NCI-H1694 (cell line): ENCODE data around the gene C19orf73.
"Not testable (repeated sequence)": the region's sequence is repeated elsewhere in the genome, so short reads cannot be mapped to it uniquely, and the experiment has no call there.

Experiments
- DNase-seq: peaks from one replicate; lab custom pipeline; 2025; lab: John Stamatoyannopoulos, UW

Gene C19orf73

DNA sequence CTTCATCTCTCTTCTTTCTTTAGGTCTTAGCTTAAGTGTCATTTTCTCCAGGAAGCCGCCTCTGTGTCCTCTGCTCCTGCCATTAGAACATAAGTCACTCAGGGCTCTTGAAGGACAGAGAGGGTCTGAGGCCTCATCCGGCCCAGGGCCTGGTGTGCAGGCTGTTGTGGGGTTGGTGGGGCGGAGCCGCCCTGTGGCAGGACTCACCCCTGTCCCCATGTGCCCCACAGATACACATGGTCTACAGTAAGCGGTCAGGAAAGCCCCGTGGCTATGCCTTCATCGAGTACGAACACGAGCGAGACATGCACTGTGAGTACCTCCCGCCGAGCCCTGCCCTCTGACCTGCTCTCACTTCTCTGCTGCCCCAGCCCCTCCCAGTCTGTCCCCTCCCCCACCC is 17.8 kb downstream of the C19orf73 start:
- no peak for DNase-seq

DNA sequence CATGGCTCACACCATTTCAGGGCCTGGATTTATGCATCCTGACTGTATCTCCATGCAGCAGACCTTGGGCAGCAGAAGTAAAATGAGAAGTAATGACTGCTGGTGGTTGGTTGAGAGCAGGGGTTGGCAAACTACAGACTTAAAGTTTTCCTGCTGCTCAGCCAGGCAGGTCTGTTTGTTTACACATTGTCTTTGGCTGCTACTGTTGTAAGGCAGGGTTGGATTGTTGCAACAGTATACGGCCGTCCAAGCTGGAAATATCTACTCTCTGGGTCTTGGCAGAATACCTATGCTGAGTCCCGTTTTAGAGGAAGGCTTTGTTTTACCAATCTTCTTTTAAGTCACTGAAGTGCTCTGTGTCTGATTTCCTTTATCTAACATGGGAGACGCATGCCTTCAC is 20.1 kb downstream of the C19orf73 start:
- DNase-seq, result no peak

DNA sequence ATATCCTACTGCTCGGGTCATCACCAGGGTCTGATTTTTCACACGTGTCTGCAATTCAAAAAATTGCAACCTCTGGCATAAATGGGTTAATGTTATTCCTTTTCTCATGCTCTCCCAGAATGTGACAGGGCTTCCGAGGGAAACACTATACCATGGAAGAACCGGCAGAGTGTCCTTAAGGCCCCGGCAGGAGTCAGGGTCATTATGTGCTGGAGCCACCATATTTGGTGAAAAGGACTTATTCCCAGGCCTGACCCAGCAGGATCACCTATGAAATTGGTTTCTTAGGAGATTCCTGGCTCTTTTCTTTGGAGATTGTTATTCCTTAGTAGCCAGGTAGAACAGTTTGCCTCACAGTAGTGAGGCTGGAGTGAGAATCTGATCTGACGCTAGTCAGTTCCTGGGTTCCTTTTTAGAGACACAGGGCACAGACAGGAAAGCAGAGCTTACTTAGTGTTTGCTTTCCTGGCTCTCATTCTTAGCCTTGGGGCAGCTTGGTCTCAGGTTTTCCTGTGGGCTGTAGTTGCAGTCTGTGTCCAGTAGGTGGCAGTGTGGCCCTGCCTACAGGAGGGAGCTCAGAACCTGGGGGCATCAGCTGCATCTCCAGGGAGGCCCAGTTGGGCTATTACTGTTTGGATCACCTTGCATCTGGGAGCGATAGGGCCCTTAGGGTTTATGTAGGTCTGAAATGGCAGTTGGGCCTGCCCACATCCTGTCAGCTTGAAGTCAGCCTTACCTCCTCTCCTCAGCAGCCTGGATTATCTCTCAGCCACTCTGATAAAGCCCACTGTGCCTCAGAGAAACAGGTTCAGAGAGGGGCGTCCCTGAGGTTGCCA is 21.3 kb downstream of the C19orf73 start:
- DNase-seq, result peak; percentile 61

DNA sequence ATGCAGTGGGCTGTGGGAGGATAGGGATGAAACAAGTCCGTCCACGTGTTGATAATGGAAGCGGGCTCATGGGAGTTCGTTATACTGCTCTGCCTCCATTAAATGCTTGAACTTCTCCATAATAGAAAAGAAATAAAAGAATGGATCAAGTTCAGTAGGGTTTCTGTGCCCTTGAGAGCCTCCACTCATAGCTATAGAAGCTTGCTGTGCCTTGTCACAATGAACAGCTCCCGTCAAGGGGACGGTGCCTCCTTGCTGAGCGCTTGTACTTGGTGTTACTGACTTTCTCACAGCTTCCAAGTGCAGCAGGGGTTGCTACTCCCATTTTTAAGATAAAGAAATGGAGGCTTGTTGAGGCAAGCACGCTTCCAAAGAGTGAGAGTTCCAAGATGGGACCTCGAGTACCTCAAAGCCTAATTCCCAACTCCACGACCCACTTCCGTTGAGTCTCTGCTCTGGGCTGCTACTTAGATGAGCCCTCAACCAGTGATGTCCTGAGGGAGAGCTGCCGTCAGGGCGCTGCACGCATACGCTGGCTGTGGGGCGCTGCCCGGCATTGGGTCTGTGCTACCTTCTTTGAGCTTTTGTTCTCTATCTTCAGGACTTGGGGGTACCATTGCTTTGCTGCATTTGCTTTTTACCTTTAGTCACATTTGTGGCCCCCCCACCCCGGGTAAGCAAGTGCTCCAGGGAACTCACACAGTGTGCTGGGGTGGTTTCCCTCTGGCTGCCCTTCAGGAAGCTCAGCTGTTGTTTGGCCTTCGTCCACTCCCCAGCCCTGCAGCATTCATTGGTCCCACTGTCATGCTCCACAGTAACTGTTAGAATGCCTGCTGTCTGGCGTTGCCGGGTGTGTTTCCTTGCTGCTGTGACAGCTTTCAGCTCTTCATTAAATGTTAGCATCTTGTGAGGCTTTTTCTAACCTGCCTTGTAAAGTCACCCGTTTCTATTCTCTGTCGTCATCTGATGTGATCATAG is 24.1 kb downstream of the C19orf73 start:
- DNase-seq, result no peak

DNA sequence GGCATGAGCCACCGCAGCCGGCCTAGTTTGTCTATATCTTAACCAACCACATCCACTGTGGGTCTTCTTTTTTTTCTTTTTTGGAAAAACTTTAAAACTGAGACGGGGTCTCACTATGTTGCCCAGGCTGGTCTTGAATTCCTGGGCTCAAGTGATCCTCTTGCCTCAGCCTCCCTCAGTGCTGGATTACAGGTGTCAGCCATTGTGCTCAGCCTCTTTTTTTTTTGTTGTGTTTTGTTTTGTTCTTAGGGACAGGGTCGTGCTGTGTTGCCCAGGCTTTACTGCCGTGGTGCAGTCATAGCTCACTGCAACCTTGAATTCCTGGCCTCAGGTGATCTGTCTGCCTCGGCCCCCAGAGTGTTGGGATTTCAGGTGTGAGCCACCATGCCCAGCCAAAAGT is 26.3 kb downstream of the C19orf73 start:
- no peak for DNase-seq

DNA sequence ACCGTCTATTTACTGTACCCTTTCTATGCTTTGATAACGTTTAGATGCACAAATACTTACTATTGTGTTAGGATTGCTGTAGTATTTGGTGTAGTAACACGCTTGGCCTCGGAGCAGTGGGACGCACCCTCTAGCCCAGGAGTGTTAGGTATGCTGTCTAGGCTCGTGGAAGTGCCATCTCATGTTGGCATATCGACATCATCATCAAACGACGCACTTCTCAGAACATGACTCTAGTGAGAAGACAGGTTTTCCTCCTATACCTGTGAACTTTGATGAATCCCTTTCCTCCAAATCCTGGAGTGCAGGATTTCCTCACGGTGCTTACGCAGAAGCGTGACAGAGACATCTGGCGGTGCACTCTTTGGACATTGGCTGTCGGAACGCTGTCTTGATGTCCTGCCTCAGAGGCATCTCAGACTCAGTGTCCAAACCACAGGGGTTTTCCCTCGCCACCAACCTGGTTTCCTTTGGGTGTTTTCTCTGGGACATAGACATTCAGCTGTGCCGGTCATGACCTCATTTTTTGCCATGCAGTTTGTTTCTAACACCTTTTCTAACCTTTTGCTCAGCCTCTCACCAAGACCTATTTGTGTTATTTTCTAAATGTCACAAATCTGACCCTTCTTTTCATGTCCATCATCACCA is 27.4 kb downstream of the C19orf73 start:
- no peak for DNase-seq

DNA sequence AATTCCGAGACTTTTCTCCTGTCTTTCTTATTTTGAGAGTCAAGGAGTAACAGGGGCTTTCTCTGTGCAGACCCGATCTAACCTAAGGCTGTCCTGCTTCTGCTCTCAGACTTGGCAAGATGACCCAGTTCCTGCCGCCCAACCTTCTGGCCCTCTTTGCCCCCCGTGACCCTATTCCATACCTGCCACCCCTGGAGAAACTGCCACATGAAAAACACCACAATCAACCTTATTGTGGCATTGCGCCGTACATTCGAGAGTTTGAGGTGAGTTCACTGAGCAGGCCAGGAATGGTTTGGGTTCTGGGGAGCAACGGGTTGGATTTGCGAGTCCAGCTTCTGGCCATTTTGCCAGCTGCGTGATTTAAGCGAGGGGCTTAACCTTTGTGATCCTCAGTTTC is 32.6 kb downstream of the C19orf73 start:
- DNase-seq, result no peak

DNA sequence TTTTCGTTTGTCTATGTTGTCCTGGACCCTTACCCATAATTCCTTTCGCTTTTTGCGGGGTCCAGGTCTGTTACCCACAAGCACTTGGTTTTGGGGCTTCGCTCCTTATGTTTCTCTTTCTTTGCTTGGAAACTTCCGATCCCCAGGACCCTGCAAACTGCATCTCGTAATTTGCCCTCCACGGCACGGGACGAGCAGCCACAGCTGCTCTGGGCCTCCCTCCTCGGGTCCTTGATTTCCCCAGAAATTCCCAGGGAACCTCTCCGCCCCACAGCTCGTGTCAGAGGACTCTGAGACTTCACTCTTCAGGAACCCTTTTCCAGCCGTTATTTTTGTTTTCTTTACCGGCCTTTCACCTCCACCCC is 33.1 kb downstream of the C19orf73 start:
- DNase-seq, result no peak

DNA sequence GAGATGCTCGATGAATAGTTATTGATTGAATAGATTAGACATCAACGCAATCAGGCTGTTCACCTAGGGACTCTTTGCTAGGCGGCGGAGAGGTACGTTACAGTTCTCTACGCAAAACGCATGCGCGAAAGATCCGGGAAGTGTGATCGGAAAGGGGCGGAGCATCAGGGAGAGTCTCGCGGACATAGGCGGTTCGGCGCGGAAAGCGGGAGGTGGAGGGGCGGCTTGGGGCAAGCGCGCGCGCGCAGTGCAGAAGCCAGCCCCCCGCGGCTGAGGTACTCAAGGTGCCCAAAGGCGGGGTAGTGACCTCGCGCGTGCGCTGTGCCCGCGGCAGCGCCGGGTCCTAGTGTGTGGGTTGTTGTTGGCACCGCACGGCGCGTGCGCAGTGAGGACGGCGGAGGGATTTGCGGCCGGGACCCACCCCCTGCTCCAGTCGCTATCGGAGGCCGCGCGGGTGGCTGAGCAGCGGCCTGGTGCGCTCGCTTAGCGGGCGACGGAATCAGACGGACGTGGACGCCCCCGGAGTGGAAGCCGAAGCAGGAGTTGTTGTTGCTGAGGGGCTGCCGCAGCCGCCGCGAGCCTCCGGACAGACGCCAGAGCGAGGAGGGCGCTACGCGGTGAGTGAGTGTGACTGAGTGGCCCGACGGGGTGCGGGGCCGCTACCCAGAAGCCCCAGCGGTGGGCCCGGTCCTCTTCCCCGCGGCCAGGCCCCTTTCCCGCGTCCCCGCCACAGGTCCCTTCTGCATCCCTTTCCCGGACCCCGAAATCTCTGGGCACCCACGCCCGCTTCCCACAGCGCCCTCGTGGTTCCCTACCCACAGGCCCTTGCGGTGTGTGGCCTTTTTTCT is 33.7 kb downstream of the C19orf73 start, which contains the start of gene SNRNP70:
Gene SNRNP70, plus strand, starts transcription at position 432 of the 848 bp plus-strand sequence. CDS start 964 bp downstream, outside the sequence.
- DNase-seq, result peak; percentile 99

DNA sequence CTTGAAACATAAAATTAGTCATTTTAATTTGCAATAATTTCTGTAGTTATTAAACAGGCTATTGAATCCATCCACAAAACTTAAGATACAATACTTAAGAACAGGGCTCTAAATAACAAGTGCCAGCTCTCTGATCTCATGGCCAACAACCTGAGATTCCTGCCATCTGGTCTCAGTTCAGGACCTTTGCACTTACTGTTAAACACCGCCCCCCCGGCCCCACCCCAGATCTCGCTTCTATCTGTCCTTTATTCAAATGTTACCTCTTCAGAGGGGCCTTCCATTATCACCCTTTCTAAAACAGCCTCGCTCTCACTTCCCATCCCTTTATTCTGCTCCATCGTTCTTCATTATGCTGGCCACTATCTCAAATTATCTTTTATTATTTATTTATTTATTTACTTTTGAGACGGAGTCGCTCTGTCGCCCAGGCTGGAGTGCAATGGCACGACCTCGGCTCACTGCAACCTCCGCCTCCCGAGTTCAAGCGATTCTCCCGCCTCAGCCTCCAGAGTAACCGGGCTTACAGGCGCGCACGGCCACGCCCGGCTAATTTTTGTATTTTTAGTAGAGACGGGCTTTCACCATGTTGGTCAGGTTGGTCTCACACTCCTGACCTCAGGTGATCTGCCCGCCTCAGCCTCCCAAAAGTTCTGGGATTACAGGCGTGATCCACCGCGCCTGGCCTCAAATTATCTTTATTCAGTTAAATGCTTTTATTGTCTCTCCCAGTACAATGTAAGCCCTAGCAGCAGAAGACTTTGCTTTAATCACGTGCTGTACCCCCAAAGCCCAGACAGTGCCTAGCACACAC is 34.5 kb downstream of the C19orf73 start:
- DNase-seq, result no peak

DNA sequence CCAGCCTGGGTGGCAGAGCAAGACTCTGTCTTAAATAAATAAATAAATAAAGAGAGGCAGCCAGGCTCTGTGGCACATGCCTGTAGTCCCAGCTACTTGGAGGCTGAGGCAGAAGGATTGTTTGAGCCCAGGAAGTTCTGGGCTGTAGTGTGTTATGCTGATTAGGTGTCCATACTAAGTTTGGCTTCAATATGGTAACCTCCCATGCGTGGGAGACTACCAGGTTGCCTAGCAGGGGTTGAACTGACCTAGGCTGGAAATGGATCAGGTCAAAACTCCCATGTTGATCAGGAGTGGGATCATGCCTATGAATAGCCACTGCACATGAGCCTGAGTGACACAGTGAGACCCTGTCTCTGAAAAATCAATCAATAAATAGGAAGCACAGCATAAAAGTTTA is 37.7 kb downstream of the C19orf73 start:
- DNase-seq, result no peak

DNA sequence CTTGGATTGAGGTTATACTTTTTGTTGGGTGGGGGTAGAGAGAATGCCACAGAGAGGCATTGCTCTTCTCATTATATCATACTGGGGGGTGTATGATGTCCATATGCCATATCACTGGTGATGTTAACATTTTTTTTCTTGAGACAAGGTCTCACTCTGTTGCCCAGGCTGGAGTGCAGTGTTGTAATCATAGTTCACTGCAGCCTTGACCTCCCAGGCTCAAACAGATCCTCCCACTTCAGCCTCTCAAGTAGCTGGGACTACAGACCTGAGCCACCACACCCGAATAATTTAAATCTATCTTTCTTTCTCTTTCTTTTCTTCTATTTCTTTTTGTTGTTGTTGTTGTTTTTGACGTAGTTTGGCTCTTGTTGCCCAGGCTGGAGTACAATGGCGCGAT is 38.6 kb downstream of the C19orf73 start:
- no peak for DNase-seq

DNA sequence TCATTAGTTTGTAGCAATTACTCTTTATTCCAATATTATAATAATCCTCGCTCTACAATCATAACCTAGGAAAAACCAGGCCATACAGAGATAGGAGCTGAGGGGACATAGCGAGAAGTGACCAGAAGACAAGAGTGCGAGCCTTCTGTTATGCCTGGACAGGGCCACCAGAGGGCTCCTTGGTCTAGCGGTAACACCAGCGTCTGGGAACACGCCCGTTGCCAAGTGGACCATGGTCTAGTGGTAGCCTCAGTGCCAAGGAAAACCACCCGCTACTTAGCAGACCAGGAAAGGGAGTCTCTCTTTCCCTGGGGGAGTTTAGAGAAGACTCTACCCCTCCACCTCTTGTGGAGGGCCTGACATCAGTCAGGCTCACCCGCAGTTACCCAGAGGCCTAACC is 44.1 kb downstream of the C19orf73 start:
- DNase-seq, result not testable (repeated sequence)

DNA sequence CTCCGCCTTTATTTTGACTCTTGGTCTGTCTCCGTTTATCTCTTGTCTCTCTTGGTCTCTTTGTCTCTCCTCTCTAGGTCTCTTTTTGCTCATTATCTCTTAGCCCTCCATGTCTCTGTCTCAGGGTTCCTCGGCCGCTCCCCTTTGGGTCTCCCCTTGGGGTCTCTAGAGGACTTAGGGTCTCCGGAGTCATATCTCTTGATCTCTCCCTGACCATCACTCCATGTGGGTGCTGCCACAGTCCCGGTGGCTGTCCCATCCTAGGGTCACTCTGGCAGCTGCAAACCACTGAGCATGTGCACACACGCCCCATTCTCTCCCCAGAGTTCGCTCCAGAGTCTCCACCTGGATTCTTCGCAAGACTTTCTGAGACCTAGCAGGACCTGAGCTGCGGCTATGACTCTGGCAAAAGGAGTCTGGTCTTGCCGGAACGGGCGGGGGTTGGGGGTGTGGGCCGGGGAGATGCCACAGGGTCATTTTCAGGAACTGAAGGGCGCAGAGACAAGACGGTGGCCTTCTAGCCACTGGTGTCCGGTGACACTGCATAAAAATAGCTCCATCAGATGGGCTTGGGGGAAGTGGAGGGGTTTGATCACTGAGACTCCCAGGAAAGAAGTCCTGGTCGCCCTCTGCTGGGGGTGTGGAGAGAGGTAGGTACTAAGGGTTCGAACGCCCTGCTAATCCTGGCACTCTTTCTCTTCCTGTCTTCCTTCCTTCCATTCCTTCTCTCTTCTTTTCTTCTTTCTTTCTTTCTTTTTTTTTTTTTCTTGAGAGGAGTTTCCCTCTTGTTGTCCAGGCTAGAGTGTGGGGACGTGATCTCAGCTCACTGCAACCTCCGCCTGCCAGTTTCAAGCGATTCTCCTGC is 45.2 kb downstream of the C19orf73 start:
- peak; percentile 59 for DNase-seq

DNA sequence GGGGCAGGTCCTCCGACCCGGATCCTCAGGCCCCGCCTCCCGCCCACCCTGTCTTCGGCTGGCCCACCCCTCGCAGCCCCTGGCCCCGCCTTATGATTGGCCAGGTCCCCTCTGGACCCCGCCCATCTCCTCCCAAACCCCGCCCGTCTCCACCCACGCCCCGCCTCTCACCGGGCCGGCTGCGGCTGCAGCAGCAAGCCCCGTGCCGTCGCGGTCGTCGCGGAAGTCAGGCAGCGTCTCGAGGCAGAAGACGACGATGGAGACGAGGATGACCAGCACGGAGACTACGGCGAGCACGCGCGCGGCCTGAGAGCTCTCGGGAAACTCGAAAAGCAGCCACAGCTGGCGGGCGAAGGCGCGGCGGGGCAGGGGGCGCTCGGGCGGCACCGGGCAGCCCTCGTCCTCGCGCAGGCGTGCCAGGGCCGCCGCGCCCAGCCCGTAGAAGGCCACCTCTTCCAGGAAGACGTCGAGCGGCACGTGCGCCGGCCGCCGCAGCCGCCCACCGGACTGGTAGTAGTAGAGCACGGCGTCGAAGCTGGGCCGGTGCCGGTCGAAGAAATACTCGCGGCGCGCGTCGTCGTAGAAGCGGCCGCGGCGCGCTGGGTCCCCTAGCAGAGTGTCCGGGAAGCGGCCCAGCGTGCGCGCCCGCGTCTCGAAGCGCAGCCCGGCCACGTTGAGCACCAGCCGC is 46.9 kb downstream of the C19orf73 start:
- no peak for DNase-seq

DNA sequence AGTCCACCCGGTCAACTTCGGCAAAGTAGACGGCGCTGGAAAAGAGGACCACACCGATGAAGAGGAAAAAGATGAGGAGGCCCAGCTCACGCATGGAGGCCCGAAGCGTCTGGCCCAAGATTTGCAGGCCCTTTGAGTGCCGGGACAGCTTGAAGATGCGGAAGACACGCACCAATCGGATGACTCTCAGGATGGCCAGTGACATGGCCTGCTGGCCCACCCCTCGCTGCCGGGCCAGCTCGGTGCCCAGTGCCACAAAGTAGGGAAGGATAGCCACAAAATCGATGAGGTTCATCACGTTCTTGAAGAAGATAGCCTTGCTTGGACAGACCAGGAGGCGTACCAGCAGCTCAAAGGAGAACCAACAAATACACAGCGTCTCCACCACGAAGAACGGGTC is 48.5 kb downstream of the C19orf73 start:
- DNase-seq, result no peak

DNA sequence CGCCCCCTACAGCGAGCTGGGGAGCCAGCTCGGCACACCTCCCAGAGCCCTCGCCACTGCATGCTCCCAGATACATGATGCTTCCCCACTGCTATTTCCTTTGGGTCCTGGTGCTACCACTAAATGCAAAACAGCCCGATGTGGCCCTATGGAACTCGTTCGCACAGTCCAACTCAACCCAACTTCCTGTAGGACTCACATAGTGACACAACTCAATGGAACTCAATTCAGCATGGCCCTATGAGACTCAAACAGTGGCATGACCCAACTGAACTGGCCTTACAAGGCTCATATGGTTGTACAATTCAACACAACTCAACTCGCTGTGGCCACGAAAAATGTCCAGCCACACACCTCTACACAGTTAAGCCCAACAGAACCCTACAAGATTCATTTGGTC is 49.9 kb downstream of the C19orf73 start:
- DNase-seq, result no peak
